Measurements from ENCODE around the gene CGNL1.

CGNL1 gene

GRCh38 chr15:57526076-57526475 lies 149.8 kb downstream of the CGNL1 start:
- no peak for DNase-seq

GRCh38 chr15:57526615-57527014 lies 150.3 kb downstream of the CGNL1 start:
- no peak for DNase-seq

GRCh38 chr15:57527382-57528091 lies 151.2 kb downstream of the CGNL1 start:
- peak in 7 of 14 donors; percentile 4 to 37 (median 14) for DNase-seq

- DNase-seq: no peak
These were observed 152.7 kb downstream of the CGNL1 start for GRCh38 chr15:57528940-57529565.

GRCh38 chr15:57529748-57530147 lies 153.4 kb downstream of the CGNL1 start:
- DNase-seq: no peak

GRCh38 chr15:57532731-57533447 lies 156.6 kb downstream of the CGNL1 start:
- no peak for DNase-seq

GRCh38 chr15:57533448-57533799 lies 157.1 kb downstream of the CGNL1 start:
- DNase-seq: no peak

GRCh38 chr15:57534281-57534680 lies 158.0 kb downstream of the CGNL1 start:
- DNase-seq: no peak

- peak in 4 of 14 donors; percentile 12 to 77 (median 22) for DNase-seq
These were observed 160.8 kb downstream of the CGNL1 start for GRCh38 chr15:57537072-57537471.

- no peak for DNase-seq
These were observed 161.4 kb downstream of the CGNL1 start for GRCh38 chr15:57537488-57538264.

GRCh38 chr15:57538265-57538529 lies 161.9 kb downstream of the CGNL1 start:
- no peak for DNase-seq

GRCh38 chr15:57538821-57539220 lies 162.5 kb downstream of the CGNL1 start:
- DNase-seq: no peak

GRCh38 chr15:57540211-57540610 lies 163.9 kb downstream of the CGNL1 start:
- DNase-seq: no peak

- DNase-seq: no peak
These were observed 164.4 kb downstream of the CGNL1 start for GRCh38 chr15:57540736-57541135.

- DNase-seq: no peak
These were observed 165.0 kb downstream of the CGNL1 start for GRCh38 chr15:57541271-57541670.

GRCh38 chr15:57541805-57542504 lies 165.7 kb downstream of the CGNL1 start:
- DNase-seq: peak in 5 of 14 donors; percentile 7 to 38 (median 14)

GRCh38 chr15:57542505-57542817 lies 166.2 kb downstream of the CGNL1 start:
- DNase-seq: no peak

- no peak for DNase-seq
These were observed 168.7 kb downstream of the CGNL1 start for GRCh38 chr15:57544848-57545480.

GRCh38 chr15:57545995-57546394 lies 169.7 kb downstream of the CGNL1 start:
- DNase-seq: no peak

- DNase-seq: no peak
These were observed 171.0 kb downstream of the CGNL1 start for GRCh38 chr15:57547243-57547755.

- no peak for DNase-seq
These were observed 172.0 kb downstream of the CGNL1 start for GRCh38 chr15:57548351-57548750.

GRCh38 chr15:57548835-57549234 lies 172.5 kb downstream of the CGNL1 start:
- DNase-seq: no peak
